EL (cell line): ENCODE measurements around the gene SYCP2.

Experiments
- DNase-seq: peaks from one replicate; pipeline ENCODE4 v3.0.0-alpha.2; 2016

SYCP2 gene

DNA sequence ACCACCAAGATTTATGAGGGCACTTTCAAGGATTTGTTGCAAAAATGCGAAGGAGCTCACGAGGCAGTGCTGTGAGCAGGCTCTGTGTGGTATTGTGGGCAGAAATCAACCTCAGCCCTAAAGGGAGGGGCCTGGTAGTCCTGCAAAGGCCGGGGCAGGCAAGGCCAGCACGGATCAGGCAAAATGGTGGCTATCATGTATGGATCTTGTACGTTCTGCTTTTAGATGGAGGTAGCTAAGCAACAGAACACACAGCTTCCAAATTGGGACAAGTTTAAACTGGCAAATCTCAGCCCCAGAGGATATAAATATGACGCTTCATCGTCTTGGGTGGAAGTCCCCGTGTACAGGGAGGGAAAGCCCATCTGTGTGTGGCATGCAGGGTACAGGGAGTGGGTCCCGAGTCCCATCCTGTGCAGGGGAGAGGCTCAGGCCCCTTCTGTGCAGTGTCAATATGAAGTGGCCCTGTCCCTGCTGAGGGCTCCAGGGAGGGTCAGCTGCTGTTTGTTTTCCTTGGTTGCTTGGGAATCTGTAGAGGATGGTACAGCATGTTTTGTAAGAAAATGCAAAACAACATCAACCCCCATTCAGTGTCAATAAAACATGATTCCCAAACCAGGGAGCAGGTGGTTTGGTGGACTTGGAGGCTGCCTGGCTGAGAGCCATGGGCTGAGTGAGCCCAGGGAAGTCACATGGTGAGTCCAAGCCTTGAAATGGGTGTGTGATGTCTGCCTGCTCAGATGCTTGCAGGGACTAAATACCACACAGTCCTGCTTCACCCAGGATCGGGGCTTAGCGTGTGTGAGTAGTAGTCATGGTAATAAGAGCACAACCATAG lies 113.0 kb downstream of the SYCP2 start:
- no peak for DNase-seq

DNA sequence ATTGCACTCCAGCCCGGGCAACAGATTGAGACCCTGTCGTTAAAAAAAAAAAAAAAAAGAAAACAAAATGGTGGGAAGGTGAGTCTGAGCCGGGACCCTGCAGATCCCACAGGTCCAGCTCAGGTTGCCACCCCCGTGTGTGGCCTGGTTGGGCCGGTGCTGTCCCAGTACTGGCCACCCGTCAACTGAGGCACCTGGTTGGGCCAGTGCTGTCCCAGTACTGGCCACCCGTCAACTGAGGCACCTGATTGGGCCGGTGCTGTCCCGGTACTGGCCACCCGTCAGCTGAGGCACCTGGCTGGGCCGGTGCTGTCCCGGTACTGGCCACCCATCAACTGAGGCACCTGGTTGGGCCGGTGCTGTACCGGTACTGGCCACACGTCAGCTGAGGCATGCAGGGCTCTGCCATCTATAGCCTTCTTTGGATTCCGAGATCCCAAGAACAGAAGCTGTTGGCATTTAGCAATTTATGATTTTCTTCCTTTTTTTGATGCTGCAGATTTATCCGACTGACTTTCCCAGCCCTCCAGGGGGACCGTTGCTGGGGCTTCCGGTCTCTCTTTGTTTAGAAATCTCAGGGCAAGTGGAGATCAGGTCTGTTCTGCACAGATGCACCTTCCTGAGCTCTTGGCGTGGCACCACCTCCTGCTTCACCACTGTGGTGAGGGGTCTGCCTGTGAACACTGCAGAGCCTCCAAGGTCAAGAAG lies 113.8 kb downstream of the SYCP2 start:
- no peak for DNase-seq

GRCh38 chr20:59818911-59819310 lies 114.5 kb downstream of the SYCP2 start:
- no peak for DNase-seq

- no peak for DNase-seq
Observed at GRCh38 chr20:59817846-59818615, 115.4 kb downstream of the SYCP2 start.

DNA sequence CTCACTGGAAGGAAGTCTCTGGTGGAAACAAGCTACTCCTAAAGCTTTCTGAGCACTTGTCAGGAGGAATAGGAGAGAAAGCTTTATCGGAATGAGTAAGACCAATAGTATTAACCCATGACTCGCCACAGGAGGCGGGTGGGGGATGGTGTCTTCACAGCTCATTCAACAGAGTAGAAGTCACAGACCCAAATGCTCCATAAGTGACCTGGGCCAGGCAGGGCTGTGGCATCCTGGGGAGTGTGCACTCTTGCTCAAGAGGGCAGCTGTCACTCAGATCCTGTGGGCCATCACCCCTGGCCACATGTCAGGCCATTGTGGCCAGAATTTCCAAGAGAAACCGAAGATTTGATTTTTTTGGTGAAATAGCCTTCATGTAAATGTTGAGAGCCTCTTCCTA lies 116.0 kb downstream of the SYCP2 start:
- DNase-seq = no peak

DNA sequence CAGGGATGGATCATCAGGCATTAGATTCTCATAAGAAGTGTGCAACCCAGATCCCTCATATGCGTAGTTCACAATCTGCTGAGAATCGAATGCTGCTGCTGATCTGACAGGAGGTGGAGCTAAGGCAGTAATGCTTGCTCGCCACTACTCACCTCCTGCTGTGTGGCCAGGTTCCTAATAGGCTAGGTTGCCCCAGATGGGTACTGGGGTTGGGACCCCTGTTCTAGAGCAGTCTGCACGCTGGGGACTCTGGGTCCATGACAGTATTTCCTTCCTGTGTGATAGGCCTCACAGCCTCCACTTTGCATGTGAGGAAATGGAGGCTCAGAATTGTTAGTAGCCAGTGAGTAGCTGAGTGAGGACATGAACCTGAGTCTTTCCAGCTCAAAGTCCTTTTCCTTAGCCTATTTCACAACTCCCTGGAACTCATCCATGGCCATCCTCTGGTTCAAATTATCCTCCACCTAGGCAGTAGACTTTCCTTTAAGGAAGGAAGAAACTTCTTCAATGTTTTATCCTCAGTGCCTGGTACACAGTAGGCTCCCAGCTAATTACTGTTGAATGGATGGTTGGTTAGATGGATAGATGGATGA lies 117.2 kb downstream of the SYCP2 start:
- no peak for DNase-seq

DNA sequence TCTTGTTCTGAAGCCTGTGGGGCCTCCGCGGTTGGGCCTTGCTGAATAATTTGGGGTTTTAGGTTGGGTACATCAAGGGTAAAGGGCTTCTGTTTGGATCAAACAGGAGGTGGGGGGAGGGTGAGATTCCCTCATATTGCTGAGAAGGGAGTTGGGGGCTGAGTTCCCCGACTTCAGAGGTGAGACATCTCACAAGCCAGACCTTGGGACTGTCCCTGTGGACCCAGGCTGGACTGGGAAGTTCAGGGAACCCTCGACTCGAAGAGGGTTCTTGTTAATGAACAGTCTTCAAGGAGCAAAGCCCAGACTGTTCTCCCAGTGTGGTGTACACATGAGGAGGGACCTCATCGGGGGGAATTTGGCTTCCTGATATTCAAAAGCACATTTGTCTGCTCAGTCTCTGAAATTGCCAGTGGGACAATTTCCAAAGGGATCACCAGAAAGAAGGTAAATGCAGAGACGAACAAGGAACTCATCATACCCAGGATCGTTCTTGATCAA lies 118.5 kb downstream of the SYCP2 start:
- DNase-seq = no peak

DNA sequence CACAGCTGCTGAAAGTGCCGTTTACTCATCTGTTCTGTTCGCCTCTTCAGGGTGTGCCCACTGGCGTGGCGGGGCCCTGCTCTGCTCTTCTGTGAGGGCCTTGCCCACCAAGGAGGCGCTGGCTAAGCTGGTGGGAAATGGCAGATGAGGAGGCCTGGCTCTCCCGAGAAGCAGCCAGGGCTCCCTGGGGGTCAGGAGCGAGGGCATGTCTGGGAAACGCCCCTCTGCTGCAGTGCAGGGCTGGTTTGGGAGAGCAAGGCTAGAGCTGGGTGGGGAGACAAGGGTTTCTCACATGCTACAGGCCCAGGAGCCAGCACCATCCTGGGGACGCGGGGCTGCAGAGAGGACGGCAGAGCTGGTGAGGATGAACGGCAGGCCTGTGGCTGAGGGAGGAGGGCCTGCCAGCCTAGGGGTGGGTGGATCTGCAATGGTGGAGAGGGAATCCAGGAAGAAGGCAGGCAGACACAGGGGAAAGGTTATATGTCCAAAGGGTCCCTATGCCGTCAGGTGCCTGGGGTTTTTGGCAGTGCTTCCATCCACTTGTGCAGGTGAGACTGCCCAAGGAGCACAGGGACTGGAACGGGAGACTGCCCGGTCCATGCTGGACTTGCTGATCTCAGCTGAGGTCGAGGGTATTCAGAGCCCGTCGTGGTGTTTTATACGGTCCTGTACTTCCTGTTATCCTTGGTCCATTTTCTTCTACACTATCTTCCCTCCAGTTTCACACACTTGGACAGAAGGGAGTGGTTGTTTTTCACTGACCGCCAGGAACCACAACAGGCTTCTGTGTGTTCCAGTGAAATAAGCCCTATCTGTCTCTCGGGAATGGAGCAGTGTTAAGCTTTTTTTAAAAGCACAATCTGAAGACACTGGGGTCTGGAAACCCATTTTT lies 119.2 kb downstream of the SYCP2 start:
- DNase-seq = no peak
